HFF-Myc (cell line): ENCODE measurements around the gene HBS1L.

ENCODE experiments used
- DNase-seq: peaks from one replicate; pipeline ENCODE4 v3.0.0-alpha.2; 2011; ENCODE audit warnings: low read depth; ENCODE audit errors: extremely low read depth
- H3K4me3 ChIP-seq: replicated peaks from 2 replicates; pipeline ENCODE4 v1.5.1; 2011; ENCODE audit warnings: low read depth, mild to moderate bottlenecking, control low read depth, low read length
- CTCF ChIP-seq: IDR thresholded peaks from 2 replicates; pipeline ENCODE4 v1.5.1; 2012; ENCODE audit warnings: mild to moderate bottlenecking, low read depth, low read length, control low read depth; ENCODE audit errors: missing control alignments

Gene HBS1L

GRCh38 chr6:135054569-135055498 lies at the start of gene HBS1L:
TSS of gene HBS1L (minus strand) at chr6:135054822. CDS start at chr6:135054691, 131 bp downstream.
- no peak for TF ChIP-seq CTCF

GRCh38 chr6:135104199-135104598 lies 49.6 kb upstream of the HBS1L start:
- no peak overlapping the region for H3K4me3 ChIP-seq
- TF ChIP-seq CTCF, result no peak
- no peak for DNase-seq

More at GRCh38 chr6:135054569-135055498, at the start of gene HBS1L:
- peak within 1 kb of the TSS; percentile 73 for H3K4me3 ChIP-seq
- peak; percentile 94 for DNase-seq

- no peak for TF ChIP-seq CTCF
- no peak for DNase-seq
- no peak overlapping the region for H3K4me3 ChIP-seq
Measured at GRCh38 chr6:135102191-135102590, 47.6 kb upstream of the HBS1L start.

GRCh38 chr6:135097172-135097571 lies 42.5 kb upstream of the HBS1L start:
- no peak for DNase-seq
- no peak overlapping the region for H3K4me3 ChIP-seq
- TF ChIP-seq CTCF, result no peak

GRCh38 chr6:135096403-135097130 lies 41.9 kb upstream of the HBS1L start:
- no peak for DNase-seq
- TF ChIP-seq CTCF, result no peak

GRCh38 chr6:135095716-135096115 lies 41.1 kb upstream of the HBS1L start:
- no peak for DNase-seq
- no peak overlapping the region for H3K4me3 ChIP-seq
- no peak for TF ChIP-seq CTCF

More at GRCh38 chr6:135096403-135097130, 41.9 kb upstream of the HBS1L start:
- H3K4me3 ChIP-seq, result no peak overlapping the region
